MCF 10A (cell line): ENCODE measurements around the gene ENTREP1. TPM values are rescaled to one million over a fixed set of nuclear protein-coding genes. Genes with fewer than 3 reads are reported as not detected.

Experiments used
- total RNA-seq: library from RNA; stranded (reverse); gene quantifications from 2 replicates; pipeline ENCODE4 v1.2.3, GENCODE V29; 2022

The ENTREP1 gene
- total RNA-seq, 1 experiment from 2014 or later: 0.35 TPM

Other genes with a start within 250 kb of the ENTREP1 start
- gene TJP2, start 150.9 kb upstream of the ENTREP1 start, total RNA-seq: 47.2 and 52.2 TPM in 2 replicates